ENCODE measurements around the gene NSF. TPM values are rescaled to one million over a fixed set of nuclear protein-coding genes. Genes with fewer than 3 reads are reported as not detected.
"Not testable (repeated sequence)": the region's sequence is repeated elsewhere in the genome, so short reads cannot be mapped to it uniquely, and the experiment has no call there.

The NSF gene
- total and polyA plus RNA-seq, 3 experiments from 2014 or later: 22.7 to 43.0 (median 37.7) TPM

DNA sequence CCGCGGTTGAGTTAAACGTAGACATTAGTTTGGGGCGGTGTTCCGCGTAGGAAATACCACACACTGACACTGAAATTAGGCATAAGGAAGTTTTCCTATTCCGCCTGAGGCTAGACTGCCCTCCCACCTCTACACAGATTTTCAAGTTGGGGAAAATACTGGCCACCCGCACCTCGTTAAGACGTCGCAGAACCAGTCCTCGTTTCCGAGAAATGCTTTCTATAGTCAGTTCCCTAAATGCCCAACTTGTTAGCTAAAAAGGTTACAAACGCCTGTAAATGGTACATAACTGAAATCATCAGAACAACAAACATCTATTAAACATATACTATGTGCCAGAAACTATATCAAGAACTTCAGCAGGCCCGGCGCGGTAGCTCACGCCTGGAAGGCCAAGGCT, 10.4 kb upstream of the NSF start:
- H3K36me3 Mint-ChIP-seq; CTCF ChIA-PET; POLR2A ChIA-PET; H3K36me3 ChIP-seq (ENCODE audit: insufficient read depth, low read length); H3K4me3 ChIP-seq (ENCODE audit: low read length); H3K9me3 Mint-ChIP-seq; H3K27me3 Mint-ChIP-seq; H3K27ac ChIP-seq (ENCODE audit: low read depth, low read length); H3K9me3 ChIP-seq (ENCODE audit: low read length); H3K27me3 ChIP-seq (ENCODE audit: insufficient read depth, low read length, poor library complexity, severe bottlenecking); H3K4me1 ChIP-seq (ENCODE audit: insufficient read depth, low read length); H3K4me1 Mint-ChIP-seq: not testable (repeated sequence)
- Mint-ChIP-seq H3K27ac (peak overlapping the region in 1 of 8 donors; percentile 79), H3K4me3 (peak overlapping the region in 5 of 7 donors; percentile 32 to 66 (median 53))
- DNase-seq: peak in 1 of 5 donors; percentile 11

- H3K27me3 Mint-ChIP-seq; POLR2A ChIA-PET; H3K4me1 ChIP-seq (ENCODE audit: insufficient read depth, low read length); CTCF ChIA-PET; H3K9me3 Mint-ChIP-seq; DNase-seq; H3K9me3 ChIP-seq (ENCODE audit: low read length); H3K27ac Mint-ChIP-seq; H3K27me3 ChIP-seq (ENCODE audit: insufficient read depth, low read length, poor library complexity, severe bottlenecking); H3K27ac ChIP-seq (ENCODE audit: low read depth, low read length); H3K36me3 Mint-ChIP-seq; H3K36me3 ChIP-seq (ENCODE audit: insufficient read depth, low read length); H3K4me3 Mint-ChIP-seq; H3K4me1 Mint-ChIP-seq; H3K4me3 ChIP-seq (ENCODE audit: low read length): not testable (repeated sequence)
Observed at GRCh38 chr17:46585444-46585843, 5.0 kb upstream of the NSF start.

DNA sequence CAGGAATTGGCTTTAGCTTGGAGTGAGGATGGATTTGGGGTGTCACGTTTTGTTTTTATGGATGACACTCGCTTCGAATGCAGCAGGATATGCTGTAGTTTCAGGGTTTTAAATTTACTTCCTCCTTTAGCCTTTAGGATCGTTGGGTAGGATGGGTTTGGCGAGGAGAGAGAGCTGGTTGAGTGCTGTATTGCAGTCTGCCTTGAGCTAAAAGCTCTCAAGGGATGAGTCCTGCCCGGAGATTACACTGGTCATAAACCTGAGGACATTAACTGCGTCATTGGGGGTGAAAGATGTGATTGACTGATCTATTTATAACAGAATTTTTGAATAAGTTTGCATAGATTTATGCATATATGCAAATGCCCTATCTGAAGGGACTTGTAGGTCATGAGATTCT, 863 bp downstream of the NSF start:
- H3K9me3 Mint-ChIP-seq; H3K4me1 ChIP-seq (ENCODE audit: insufficient read depth, low read length); H3K4me1 Mint-ChIP-seq; H3K27ac ChIP-seq (ENCODE audit: low read depth, low read length); H3K27me3 ChIP-seq (ENCODE audit: insufficient read depth, low read length, poor library complexity, severe bottlenecking); H3K4me3 Mint-ChIP-seq; POLR2A ChIA-PET; H3K36me3 ChIP-seq (ENCODE audit: insufficient read depth, low read length); DNase-seq; H3K27ac Mint-ChIP-seq; H3K9me3 ChIP-seq (ENCODE audit: low read length); H3K27me3 Mint-ChIP-seq; H3K36me3 Mint-ChIP-seq; H3K4me3 ChIP-seq (ENCODE audit: low read length); CTCF ChIA-PET: not testable (repeated sequence)

- H3K36me3 Mint-ChIP-seq; H3K4me3 Mint-ChIP-seq; H3K27me3 ChIP-seq (ENCODE audit: insufficient read depth, low read length, poor library complexity, severe bottlenecking); H3K27me3 Mint-ChIP-seq; H3K36me3 ChIP-seq (ENCODE audit: insufficient read depth, low read length); CTCF ChIA-PET; H3K9me3 ChIP-seq (ENCODE audit: low read length); DNase-seq; H3K9me3 Mint-ChIP-seq; H3K4me1 ChIP-seq (ENCODE audit: insufficient read depth, low read length); H3K27ac Mint-ChIP-seq; H3K27ac ChIP-seq (ENCODE audit: low read depth, low read length); POLR2A ChIA-PET; H3K4me1 Mint-ChIP-seq; H3K4me3 ChIP-seq (ENCODE audit: low read length): not testable (repeated sequence)
Observed at GRCh38 chr17:46598344-46598931, 8.0 kb downstream of the NSF start.

- H3K9me3 ChIP-seq (ENCODE audit: low read length); DNase-seq; H3K9me3 Mint-ChIP-seq; H3K4me1 ChIP-seq (ENCODE audit: insufficient read depth, low read length); H3K36me3 ChIP-seq (ENCODE audit: insufficient read depth, low read length); H3K27ac Mint-ChIP-seq; H3K4me3 Mint-ChIP-seq; H3K36me3 Mint-ChIP-seq; CTCF ChIA-PET; H3K27ac ChIP-seq (ENCODE audit: low read depth, low read length); H3K27me3 ChIP-seq (ENCODE audit: insufficient read depth, low read length, poor library complexity, severe bottlenecking); H3K4me1 Mint-ChIP-seq; H3K27me3 Mint-ChIP-seq; POLR2A ChIA-PET; H3K4me3 ChIP-seq (ENCODE audit: low read length): not testable (repeated sequence)
Observed at GRCh38 chr17:46600767-46601166, 10.3 kb downstream of the NSF start.

DNA sequence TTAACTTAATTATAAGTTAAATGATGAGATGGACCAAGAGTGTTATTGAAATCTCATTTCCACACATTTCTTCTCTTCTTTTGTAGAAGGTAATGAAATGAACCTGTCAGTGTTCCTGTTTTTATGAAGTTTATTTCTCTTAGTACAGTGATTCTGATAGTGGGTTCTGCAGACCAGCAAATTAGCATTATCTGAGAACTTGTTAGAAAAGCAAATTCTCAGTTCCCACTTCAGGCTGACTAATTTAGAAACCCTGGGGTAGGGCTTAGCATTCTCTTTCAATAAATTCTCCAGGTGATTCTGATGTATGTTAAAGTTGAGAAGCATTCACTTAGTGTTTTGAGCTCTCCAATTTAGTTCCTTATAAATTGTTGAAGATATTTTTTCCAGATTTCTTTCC, 12.7 kb downstream of the NSF start:
- H3K4me3 Mint-ChIP-seq; H3K27me3 ChIP-seq (ENCODE audit: insufficient read depth, low read length, poor library complexity, severe bottlenecking); CTCF ChIA-PET: not testable (repeated sequence)

DNA sequence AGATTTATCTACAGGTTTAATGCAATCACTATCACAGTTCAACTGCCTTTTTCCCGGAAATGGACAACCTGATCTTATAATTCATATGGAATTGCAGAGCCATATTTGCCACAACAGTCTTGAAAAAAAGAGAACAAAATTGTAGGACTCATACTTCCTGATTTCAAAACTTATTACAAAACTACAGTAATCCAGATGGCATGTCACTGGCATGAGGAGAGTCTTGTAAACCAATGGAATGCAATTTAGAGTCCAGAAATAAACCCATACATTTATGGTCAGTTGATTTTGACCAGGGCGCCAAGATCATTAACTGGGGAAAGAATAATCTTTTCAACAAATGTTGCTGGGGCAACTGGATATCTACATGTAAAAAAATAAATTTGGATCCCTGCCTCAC, 20.8 kb downstream of the NSF start:
- POLR2A ChIA-PET; H3K27me3 Mint-ChIP-seq; H3K4me3 Mint-ChIP-seq; H3K4me1 ChIP-seq (ENCODE audit: insufficient read depth, low read length); H3K4me3 ChIP-seq (ENCODE audit: low read length); H3K27ac ChIP-seq (ENCODE audit: low read depth, low read length); H3K27ac Mint-ChIP-seq; CTCF ChIA-PET; H3K36me3 ChIP-seq (ENCODE audit: insufficient read depth, low read length); H3K9me3 Mint-ChIP-seq; DNase-seq; H3K4me1 Mint-ChIP-seq; H3K27me3 ChIP-seq (ENCODE audit: insufficient read depth, low read length, poor library complexity, severe bottlenecking); H3K36me3 Mint-ChIP-seq; H3K9me3 ChIP-seq (ENCODE audit: low read length): not testable (repeated sequence)

More for the DNA sequence above, 12.7 kb downstream of the NSF start:
- H3K4me1 Mint-ChIP-seq; POLR2A ChIA-PET; H3K9me3 Mint-ChIP-seq; H3K4me1 ChIP-seq (ENCODE audit: insufficient read depth, low read length); H3K27me3 Mint-ChIP-seq; H3K27ac Mint-ChIP-seq; H3K36me3 Mint-ChIP-seq; H3K27ac ChIP-seq (ENCODE audit: low read depth, low read length); H3K4me3 ChIP-seq (ENCODE audit: low read length); H3K9me3 ChIP-seq (ENCODE audit: low read length); H3K36me3 ChIP-seq (ENCODE audit: insufficient read depth, low read length); DNase-seq: not testable (repeated sequence)

DNA sequence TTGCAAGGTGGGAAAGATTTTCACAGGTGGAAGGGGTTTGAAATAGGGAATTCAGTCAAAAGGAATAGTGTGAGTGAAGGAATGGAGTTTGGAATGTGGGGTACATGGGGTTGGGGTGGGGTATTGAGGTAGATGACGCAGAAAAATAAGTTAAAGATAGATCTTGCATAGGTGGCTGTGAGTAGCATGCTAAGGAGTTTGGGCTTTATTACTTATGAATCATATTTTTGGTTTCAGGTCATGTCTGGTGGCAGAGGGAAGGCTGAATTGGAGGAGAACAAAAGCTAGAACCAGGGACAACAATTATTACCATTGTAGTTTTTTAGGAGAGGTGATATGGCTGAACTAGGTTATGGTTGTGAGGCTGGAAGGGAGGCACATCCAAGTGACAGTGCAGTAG, 23.4 kb downstream of the NSF start:
- H3K4me3 Mint-ChIP-seq; H3K27me3 Mint-ChIP-seq; H3K4me3 ChIP-seq (ENCODE audit: low read length); H3K4me1 Mint-ChIP-seq; POLR2A ChIA-PET; H3K27me3 ChIP-seq (ENCODE audit: insufficient read depth, low read length, poor library complexity, severe bottlenecking); H3K9me3 ChIP-seq (ENCODE audit: low read length); H3K27ac Mint-ChIP-seq; H3K36me3 ChIP-seq (ENCODE audit: insufficient read depth, low read length); H3K9me3 Mint-ChIP-seq; CTCF ChIA-PET; H3K36me3 Mint-ChIP-seq; H3K27ac ChIP-seq (ENCODE audit: low read depth, low read length); H3K4me1 ChIP-seq (ENCODE audit: insufficient read depth, low read length); DNase-seq: not testable (repeated sequence)

GRCh38 chr17:46617121-46617520, 26.7 kb downstream of the NSF start:
- POLR2A ChIA-PET, H3K4me3 Mint-ChIP-seq, CTCF ChIA-PET: not testable (repeated sequence)

More at GRCh38 chr17:46617121-46617520, 26.7 kb downstream of the NSF start:
- not testable (repeated sequence) for H3K4me1 ChIP-seq (ENCODE audit: insufficient read depth, low read length); H3K9me3 Mint-ChIP-seq; H3K36me3 ChIP-seq (ENCODE audit: insufficient read depth, low read length); H3K27me3 Mint-ChIP-seq; DNase-seq; H3K27ac Mint-ChIP-seq; H3K9me3 ChIP-seq (ENCODE audit: low read length); H3K27me3 ChIP-seq (ENCODE audit: insufficient read depth, low read length, poor library complexity, severe bottlenecking); H3K36me3 Mint-ChIP-seq; H3K27ac ChIP-seq (ENCODE audit: low read depth, low read length); H3K4me1 Mint-ChIP-seq; H3K4me3 ChIP-seq (ENCODE audit: low read length)
